GM13976 (cell line): ENCODE measurements around the gene STIM1.

Source experiments
- DNase-seq: peaks from one replicate; pipeline ENCODE4 v3.0.0; 2012; ENCODE audit warnings: low spot score
- CTCF ChIP-seq: IDR thresholded peaks from 2 replicates; pipeline ENCODE4 v1.5.1; 2012; ENCODE audit warnings: borderline replicate concordance, mild to moderate bottlenecking; ENCODE audit not compliant: insufficient read depth; ENCODE audit errors: extremely low read depth, missing control alignments, control extremely low read depth
- in situ Hi-C: fragments of 300-500 bp; cut with MboI; formaldehyde crosslinking; loops from one replicate; pipeline ENCODE4 v1.12.0; 2022; ENCODE audit warnings: low sequenced_read_pairs, mixed read lengths, inconsistent platforms; ENCODE audit not compliant: unreplicated experiment

STIM1 gene

GRCh38 chr11:3815845-3816244 is 39.6 kb upstream of the STIM1 start:
- in situ Hi-C loops: no loop called here
- no peak for DNase-seq
- TF ChIP-seq CTCF: no peak

GRCh38 chr11:3816673-3817072 is 38.8 kb upstream of the STIM1 start:
- in situ Hi-C loops: no loop called here
- no peak for TF ChIP-seq CTCF
- no peak for DNase-seq

GRCh38 chr11:3817181-3817800 is 38.2 kb upstream of the STIM1 start:
- in situ Hi-C loops: no loop called here
- no peak for DNase-seq
- TF ChIP-seq CTCF: no peak

GRCh38 chr11:3820971-3821370 is 34.5 kb upstream of the STIM1 start:
- in situ Hi-C loops: no loop called here
- no peak for DNase-seq
- no peak for TF ChIP-seq CTCF

- in situ Hi-C loops: no loop called here
- DNase-seq: no peak
- TF ChIP-seq CTCF: no peak
Observed at GRCh38 chr11:3822312-3822711, 33.2 kb upstream of the STIM1 start.

GRCh38 chr11:3823303-3823702 is 32.2 kb upstream of the STIM1 start:
- in situ Hi-C loops: no loop called here
- TF ChIP-seq CTCF: no peak
- DNase-seq: no peak

- no peak for DNase-seq
- in situ Hi-C loops: no loop called here
- no peak for TF ChIP-seq CTCF
Observed at GRCh38 chr11:3823762-3824506, 31.5 kb upstream of the STIM1 start.
